ENCODE results near the gene ZSWIM8.

DNA sequence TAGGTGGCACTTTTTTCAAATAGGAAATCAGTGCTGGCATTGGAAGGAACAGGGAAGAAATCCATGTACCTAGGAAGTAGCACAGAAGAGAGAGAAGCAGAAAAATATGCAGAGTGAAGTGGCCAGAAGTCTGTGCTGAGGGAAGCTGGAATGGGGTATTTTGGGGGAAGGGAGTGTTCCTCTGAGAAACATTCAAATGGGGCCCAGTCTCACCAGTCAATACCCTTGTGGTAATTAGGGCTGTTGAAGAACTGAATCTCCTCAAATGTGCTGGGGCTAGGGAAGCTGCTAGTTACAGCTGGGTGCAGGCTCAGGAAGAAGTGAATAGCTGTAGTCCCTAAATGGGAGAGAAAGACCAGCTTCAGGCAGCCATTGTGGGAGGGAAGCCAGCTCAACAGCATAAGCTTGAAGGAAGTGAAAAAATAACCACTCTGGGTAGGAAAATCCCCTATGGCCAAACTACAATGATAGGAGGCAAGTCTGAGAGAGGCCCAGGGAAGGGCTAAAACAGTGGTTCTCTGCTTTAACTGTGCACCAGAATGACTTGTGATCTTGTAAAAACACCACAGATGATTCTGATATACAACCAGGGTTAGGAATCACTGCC is 18.4 kb downstream of the ZSWIM8 start:
- no peak for TF ChIP-seq CTCF (IDR thresholded peaks at IDR 0.05; ENCODE audit: low read length)
- no peak for TF ChIP-seq EZH2 (optimal IDR thresholded peaks at IDR 0.05; ENCODE audit: low read depth, low read length)
- no peak for TF ChIP-seq EZH2phosphoT487 (IDR thresholded peaks at IDR 0.05; ENCODE audit: low read length)

All from MM.1S (cell line).